Measurements from ENCODE around the gene XK. TPM values are rescaled to one million over a fixed set of nuclear protein-coding genes. Genes with fewer than 3 reads are reported as not detected.

Gene XK
- total RNA-seq, 1 experiment from 2014 or later, result 1.1 TPM

- Mint-ChIP-seq H3K27ac (no peak overlapping the region), H3K27me3 (ENCODE audit: low read depth) (no peaks in the 10 kb centered on the region), H3K36me3 (no peaks in the 10 kb centered on the region), H3K9me3 (no peaks in the 10 kb centered on the region), H3K4me1 (0 out of 2 replicates have a peak, but pooled peaks cover 3% of the 10 kb centered on the region), H3K4me3 (no peak overlapping the region)
- TF ChIP-seq NFATC4 (CRISPR knock-in tag; IDR thresholded peaks at IDR 0.05), result no peak
- TF ChIP-seq ZNF425 (CRISPR knock-in tag; conservative IDR thresholded peaks at IDR 0.05), result no peak
- TF ChIP-seq SMAD3 (CRISPR knock-in tag; IDR thresholded peaks at IDR 0.05; ENCODE audit: borderline replicate concordance), result no peak
- no peak for TF ChIP-seq FOXJ3 (CRISPR knock-in tag; IDR thresholded peaks at IDR 0.05; ENCODE audit: borderline replicate concordance)
- no peak for TF ChIP-seq TCF7 (CRISPR knock-in tag; IDR thresholded peaks at IDR 0.05; ENCODE audit: low read depth)
- TF ChIP-seq SOX15 (CRISPR knock-in tag; IDR thresholded peaks at IDR 0.05), result no peak
- TF ChIP-seq, protein P1, sequence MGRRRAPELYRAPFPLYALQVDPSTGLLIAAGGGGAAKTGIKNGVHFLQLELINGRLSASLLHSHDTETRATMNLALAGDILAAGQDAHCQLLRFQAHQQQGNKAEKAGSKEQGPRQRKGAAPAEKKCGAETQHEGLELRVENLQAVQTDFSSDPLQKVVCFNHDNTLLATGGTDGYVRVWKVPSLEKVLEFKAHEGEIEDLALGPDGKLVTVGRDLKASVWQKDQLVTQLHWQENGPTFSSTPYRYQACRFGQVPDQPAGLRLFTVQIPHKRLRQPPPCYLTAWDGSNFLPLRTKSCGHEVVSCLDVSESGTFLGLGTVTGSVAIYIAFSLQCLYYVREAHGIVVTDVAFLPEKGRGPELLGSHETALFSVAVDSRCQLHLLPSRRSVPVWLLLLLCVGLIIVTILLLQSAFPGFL (CRISPR knock-in tag; IDR thresholded peaks at IDR 0.05; ENCODE audit: borderline replicate concordance), result no peak
- ChIA-PET POLR2A (no interaction called here), CTCF (no interaction called here)
- DNase-seq (ENCODE audit: low spot score) (no peak), ATAC-seq (no peak)
Measured at GRCh38 chrX:37781081-37781480, 95.5 kb downstream of the XK start.

Other genes with a start within 250 kb of the XK start
- gene LANCL3, start 114.1 kb upstream of the XK start, total RNA-seq (2021), result 0.44 to 0.55 TPM (median 0.48 TPM) in 3 replicates
- gene CYBB, start 94.3 kb downstream of the XK start, total RNA-seq (2021), result 0.11 to 0.37 TPM (median 0.22 TPM) in 3 replicates
- gene DYNLT3, start 161.8 kb downstream of the XK start, total RNA-seq (2021), result 5.1 to 6.1 TPM (median 5.7 TPM) in 3 replicates

All from WTC11 (cell line).